Tibial artery (tissue), 4 donors: ENCODE results near the gene CAPSL.
"Not testable (repeated sequence)": the region's sequence is repeated elsewhere in the genome, so short reads cannot be mapped to it uniquely, and the experiment has no call there.

Experiments used
- DNase-seq, 2 donors: peaks; one replicate each; pipeline ENCODE4 v3.0.0-alpha.2; 2019
- H3K27ac ChIP-seq, 2 donors: fragments of 200-600 bp; sonication (generic) in 1 of 2; 1 replicate in 1 of 2; 2 replicates in 1 of 2; pipeline ENCODE4 v1.5.1; 2018 to 2019; ENCODE audit warnings: mild to moderate bottlenecking in 1 of 2
- H3K27me3 ChIP-seq, 2 donors: fragments of 200-600 bp; sonication (generic) in 1 of 2; one replicate each; pipeline versions ENCODE4 v1.5.1 to v1.6.0; 2016 to 2019
- H3K36me3 ChIP-seq, 3 donors: fragments of 200-600 bp; sonication (generic) in 2 of 3; one replicate each; pipeline ENCODE4 v1.5.1; 2016 to 2019; ENCODE audit warnings: mild to moderate bottlenecking in 2 of 3
- H3K4me1 ChIP-seq, 4 donors: fragments of 200-600 bp; sonication (generic) in 2 of 4; 1 replicate in 3 of 4; 2 replicates in 1 of 4; pipeline ENCODE4 v1.5.1; 2016 to 2019
- H3K4me3 ChIP-seq, 2 donors: fragments of 200-600 bp; sonication (generic) in 1 of 2; 1 replicate in 1 of 2; 2 replicates in 1 of 2; pipeline ENCODE4 v1.5.1; 2018 to 2019; ENCODE audit warnings: mild to moderate bottlenecking in 2 of 2
- H3K9me3 ChIP-seq, 3 donors: fragments of 200-600 bp; sonication (generic) in 1 of 3; one replicate each; pipeline ENCODE4 v1.5.1; 2016 to 2019
- CTCF ChIP-seq, 2 experiments: fragments of 200-600 bp in 1 of 2; fragments of 450-650 bp in 1 of 2; IDR thresholded peaks; one replicate each; pipeline ENCODE4 v1.5.1; 2017 to 2019; ENCODE audit warnings: antibody characterized with exemption in 2 of 2, mild to moderate bottlenecking in 1 of 2, moderate library complexity in 1 of 2
- intact Hi-C: fragments of 100-400 bp; cut with DNase I; formaldehyde crosslinking; loops from one replicate; pipeline ENCODE4 v1.15.0; 2023; ENCODE audit warnings: low total_unique reads

Gene CAPSL

GRCh38 chr5:35938568-35939227 lies at the start of gene CAPSL:
TSS of gene CAPSL (minus strand) at chr5:35938622. CDS start at chr5:35921120, 17,502 bp downstream.
- TF ChIP-seq CTCF (IDR thresholded peaks at IDR 0.05), result no peak
- no peak for DNase-seq
- H3K27me3 ChIP-seq, result peaks cover 0 to 2% of the 10 kb centered on the region in 2 donors

DNA sequence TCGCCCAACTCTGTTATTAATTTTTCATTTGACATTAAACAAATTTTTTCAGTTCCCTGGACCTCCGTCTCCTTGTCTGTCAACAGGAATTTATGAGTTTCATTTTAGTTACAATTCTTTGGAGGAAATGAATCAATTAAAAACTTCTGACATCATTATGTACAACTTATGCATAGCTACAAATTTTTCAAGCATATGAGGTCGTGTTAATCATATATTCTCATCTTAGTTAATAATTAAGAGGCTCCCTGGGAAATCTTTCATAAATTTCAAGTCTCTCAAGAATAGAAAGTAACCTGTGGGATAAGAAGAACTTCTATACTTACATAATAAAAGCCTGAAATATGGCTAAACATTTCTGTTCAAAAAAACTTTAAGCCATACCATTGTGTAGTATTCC lies 49.4 kb upstream of the CAPSL start:
- H3K9me3 ChIP-seq, result no peaks in the 10 kb centered on the region
- no peaks in the 10 kb centered on the region for H3K27me3 ChIP-seq
- no peak overlapping the region for H3K27ac ChIP-seq
- intact Hi-C loops, result no loop called here
- H3K4me1 ChIP-seq, result no peaks in the 10 kb centered on the region
- H3K36me3 ChIP-seq, result no peaks in the 10 kb centered on the region
- H3K4me3 ChIP-seq, result no peak overlapping the region
- no peak for TF ChIP-seq CTCF (IDR thresholded peaks at IDR 0.05)
- DNase-seq, result no peak

More at GRCh38 chr5:35938568-35939227, at the start of gene CAPSL:
- Histone ChIP-seq H3K4me3 (no peak within 1 kb of the TSS), H3K27ac (no peak within 1 kb of the TSS), H3K4me1 (no peaks in the 10 kb centered on the region), H3K9me3 (no peaks in the 10 kb centered on the region), H3K36me3 (no peaks in the 10 kb centered on the region)
- intact Hi-C loops, result no loop called here

GRCh38 chr5:35979715-35980114 lies 41.3 kb upstream of the CAPSL start:
- Histone ChIP-seq H3K4me1 (no peaks in the 10 kb centered on the region), H3K27me3 (no peaks in the 10 kb centered on the region)
- no peak for TF ChIP-seq CTCF (IDR thresholded peaks at IDR 0.05)

GRCh38 chr5:35976859-35977258 lies 38.4 kb upstream of the CAPSL start:
- intact Hi-C loops, H3K4me3 ChIP-seq, H3K36me3 ChIP-seq, H3K4me1 ChIP-seq, H3K27ac ChIP-seq, H3K27me3 ChIP-seq, DNase-seq, H3K9me3 ChIP-seq: not testable (repeated sequence)

More at GRCh38 chr5:35979715-35980114, 41.3 kb upstream of the CAPSL start:
- Histone ChIP-seq H3K36me3 (no peaks in the 10 kb centered on the region), H3K4me3 (no peak overlapping the region), H3K27ac (no peak overlapping the region), H3K9me3 (peaks cover 0 to 7% (median 0%) of the 10 kb centered on the region in 3 donors)
- DNase-seq, result no peak
- intact Hi-C loops, result no loop called here

- TF ChIP-seq CTCF (IDR thresholded peaks at IDR 0.05), result no peak
- H3K27me3 ChIP-seq, result no peaks in the 10 kb centered on the region
- H3K36me3 ChIP-seq, result no peaks in the 10 kb centered on the region
- H3K4me1 ChIP-seq, result no peaks in the 10 kb centered on the region
- no peaks in the 10 kb centered on the region for H3K9me3 ChIP-seq
- no peak for DNase-seq
- H3K4me3 ChIP-seq, result no peak overlapping the region
- intact Hi-C loops, result no loop called here
- H3K27ac ChIP-seq, result no peak overlapping the region
These were observed 36.1 kb upstream of the CAPSL start for GRCh38 chr5:35974570-35974969.

GRCh38 chr5:35971878-35972210 lies 33.4 kb upstream of the CAPSL start:
- no peak for DNase-seq
- TF ChIP-seq CTCF (IDR thresholded peaks at IDR 0.05), result no peak
- H3K27me3 ChIP-seq, result no peaks in the 10 kb centered on the region
- intact Hi-C loops, result no loop called here
- no peaks in the 10 kb centered on the region for H3K4me1 ChIP-seq
- no peak overlapping the region for H3K4me3 ChIP-seq
- H3K36me3 ChIP-seq, result no peaks in the 10 kb centered on the region
- H3K27ac ChIP-seq, result no peak overlapping the region
- no peaks in the 10 kb centered on the region for H3K9me3 ChIP-seq
